Stimulated activated CD8-positive, alpha-beta memory T cell treated with anti-CD3 and anti-CD28 coated beads, Interleukin-2, amount 100 ng/mL, for 48 hours (primary cell): ENCODE results near the gene SYNJ1.
A peak's percentile ranks its signal among the peaks of the same experiment; 100 is the strongest.
"Not testable (repeated sequence)": the region's sequence is repeated elsewhere in the genome, so short reads cannot be mapped to it uniquely, and the experiment has no call there.

Source experiments
- DNase-seq, 2 donors: peaks; one replicate each; pipeline ENCODE4 v3.0.0-alpha.2; 2020; ENCODE audit warnings: low read depth in 2 of 2

Gene SYNJ1

DNA sequence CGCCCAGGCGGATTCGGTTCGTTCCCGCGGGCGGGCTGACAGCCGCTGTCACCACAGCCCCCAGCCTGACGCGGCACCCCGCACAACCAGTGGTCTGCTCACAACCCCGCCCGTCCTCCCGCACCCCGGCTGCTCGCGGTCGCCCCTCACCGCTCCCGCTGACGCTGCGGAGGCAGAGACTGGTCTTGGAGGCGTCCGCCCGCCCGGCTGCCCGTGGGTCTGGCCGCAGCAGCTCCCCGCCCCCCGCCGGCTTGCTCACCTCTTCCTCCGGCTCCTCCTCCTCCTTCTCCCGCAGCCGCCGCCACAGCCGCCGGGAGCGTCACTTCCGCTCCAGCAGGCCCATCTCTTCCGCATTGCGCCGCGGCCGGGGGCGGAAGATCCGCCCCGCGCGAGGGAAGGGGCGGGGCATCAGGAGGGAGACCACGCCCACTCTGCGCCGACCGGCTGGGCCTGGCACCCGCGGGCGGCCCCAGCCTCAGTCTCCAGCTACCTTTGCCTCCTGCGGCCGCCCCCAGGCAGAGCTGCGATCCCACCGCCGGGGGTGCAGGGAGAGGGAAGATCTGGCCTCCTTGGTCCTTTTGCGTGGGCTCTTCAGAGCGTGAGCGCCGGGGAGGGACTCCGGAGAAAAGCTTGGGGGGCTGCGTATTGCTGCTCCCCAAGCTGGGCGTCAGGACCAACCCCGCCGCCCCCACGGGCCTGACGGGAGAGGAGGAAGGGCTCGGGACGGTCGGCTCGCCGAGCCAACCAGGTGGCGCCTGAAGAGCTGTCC, at the start of gene SYNJ1:
SYNJ1 (minus strand) TSS at position 327 of the 769 bp plus-strand sequence. CDS start 1,118 bp downstream, outside the sequence.
- DNase-seq, result peak; percentile 91

GRCh38 chr21:32777269-32777668, 49.5 kb upstream of the SYNJ1 start:
- DNase-seq, result no peak

- no peak for DNase-seq
Observed at GRCh38 chr21:32776743-32777142, 48.9 kb upstream of the SYNJ1 start.

DNA sequence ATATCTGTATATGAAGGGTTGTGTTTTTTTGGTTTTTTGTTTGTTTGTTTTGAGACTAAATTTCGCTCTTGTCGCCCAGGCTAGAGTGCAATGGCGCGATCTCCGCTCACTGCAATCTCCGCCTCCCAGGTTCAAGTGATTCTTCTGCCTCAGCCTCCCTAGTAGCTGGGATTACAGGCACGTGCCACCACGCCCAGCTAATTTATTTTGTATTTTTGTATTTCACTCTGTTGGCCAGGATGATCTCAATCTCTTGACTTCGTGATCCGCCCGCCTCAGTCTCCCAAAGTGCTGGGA, 45.2 kb upstream of the SYNJ1 start:
- not testable (repeated sequence) for DNase-seq

DNA sequence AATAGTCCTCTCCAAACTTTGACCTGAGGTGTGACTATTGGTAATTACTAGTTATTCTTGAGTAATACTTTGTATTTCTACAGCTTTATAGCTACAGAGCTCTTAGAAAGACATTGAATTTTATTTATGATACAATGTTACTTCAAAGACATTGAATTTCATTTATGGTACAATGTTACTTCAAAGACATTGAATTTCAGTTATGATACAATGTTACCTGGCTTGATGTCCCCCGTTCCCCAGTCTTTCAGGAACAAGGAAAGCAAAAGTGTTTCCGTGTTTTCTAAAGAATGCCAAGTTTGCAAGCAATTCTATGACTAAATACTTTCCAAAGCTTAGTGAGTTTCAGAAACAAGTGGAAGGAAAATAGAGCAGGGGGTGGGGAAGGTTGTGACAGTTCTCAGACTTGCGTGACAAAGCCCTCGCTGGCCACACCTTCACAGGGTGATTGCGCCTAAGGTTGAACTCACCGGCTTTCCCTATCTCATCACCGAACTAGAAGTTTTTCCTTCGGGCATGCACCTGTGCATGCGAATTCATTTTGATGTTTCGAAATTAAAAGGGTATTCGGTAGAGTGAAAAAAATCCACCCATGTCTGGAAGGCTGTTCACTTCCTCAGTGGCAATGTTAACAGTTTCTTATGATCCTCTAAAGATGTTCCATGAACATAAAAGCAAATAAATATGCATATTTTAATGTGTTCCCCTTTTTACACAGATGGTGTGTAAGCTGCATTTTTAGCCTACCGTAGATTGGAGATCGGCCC, 44.7 kb upstream of the SYNJ1 start:
- peak; percentile 49 to 51 for DNase-seq

DNA sequence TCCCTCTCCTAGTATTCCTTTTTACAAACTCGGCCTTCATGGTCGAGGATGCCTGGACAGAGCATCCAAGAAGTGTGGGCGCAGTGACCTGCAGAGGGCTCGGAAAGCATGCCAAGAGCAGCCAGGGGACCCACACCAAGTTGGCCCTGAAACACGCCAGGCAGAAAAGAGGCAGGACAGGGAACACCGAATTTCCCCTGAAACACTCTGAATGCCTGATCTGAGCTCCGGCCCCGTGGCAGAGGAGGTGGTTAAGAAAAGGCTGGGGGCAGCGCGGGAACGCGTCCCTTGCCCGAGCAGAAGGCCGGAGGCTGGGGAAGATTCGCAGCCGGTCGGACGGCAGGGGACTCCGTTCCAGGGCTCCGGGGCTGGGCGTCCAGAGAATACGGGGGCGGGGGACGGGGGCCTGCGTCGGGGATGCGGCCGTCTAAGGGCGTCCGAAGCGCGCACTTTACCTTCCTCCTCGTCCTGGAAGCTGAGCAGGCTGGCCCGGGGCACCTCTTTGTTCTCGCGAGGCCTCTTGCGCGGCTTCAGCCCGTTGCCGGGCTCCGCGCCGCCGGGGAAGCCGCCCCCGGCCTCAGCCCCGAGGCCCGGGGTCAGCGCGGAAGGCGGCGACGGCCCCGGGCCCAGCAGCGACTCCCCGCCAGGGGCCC, 43.2 kb upstream of the SYNJ1 start:
- DNase-seq, result peak; percentile 26 to 34

DNA sequence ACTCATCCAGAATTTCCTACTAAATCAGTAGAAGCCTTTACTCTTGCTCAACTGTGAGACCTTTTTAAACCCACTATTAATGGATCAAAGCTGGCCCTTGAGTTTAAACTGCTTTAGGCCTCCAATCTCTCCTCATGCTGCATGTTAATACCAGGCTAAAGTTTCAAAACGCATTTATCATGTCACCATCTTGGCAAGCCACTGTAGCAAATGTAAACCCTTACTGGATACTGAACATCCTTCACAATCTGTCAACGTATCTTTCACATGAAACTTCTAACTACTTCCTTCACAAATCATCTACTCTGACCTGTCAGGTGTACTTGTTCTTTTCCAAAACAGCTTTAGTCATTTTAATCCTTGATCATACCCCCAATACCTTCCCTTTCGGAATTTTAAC, 40.7 kb upstream of the SYNJ1 start:
- DNase-seq, result no peak

DNA sequence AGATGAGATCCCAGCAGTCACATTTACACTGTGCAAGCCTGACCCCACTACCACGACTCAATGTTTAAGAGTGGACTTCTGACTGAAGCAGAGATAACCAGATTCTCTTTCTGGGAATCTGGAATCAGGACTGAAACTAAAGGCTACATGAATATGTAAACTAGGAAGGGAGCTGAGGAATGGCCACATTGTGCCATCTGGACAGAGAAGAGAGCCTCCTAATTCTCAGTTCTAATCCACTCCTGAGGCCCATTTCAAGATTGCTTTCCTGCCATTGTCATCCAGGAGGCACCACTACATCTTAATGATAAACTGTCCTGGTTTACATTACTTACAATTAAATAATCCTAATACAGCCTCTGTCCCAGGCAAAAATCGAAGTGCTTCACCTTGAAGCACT, 37.2 kb upstream of the SYNJ1 start:
- DNase-seq, result no peak

DNA sequence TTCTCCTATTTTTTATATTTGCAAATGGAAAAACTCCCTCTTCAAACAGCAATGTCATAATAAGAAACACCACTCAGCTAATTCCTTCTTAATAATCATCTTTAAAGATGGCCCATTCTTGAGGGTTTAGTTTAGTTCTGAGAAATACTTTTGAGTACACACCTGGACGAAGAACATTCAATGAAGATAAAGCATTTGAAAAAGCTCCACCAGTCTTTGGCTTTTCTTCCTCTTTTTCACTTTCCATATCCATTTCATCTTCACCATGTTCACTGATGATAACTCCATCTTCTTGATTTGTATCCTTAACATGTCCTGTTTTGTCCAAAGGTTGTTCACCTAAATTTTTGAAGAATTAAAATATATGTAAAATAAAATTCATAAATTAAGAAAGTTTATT, 36.4 kb upstream of the SYNJ1 start:
- no peak for DNase-seq

DNA sequence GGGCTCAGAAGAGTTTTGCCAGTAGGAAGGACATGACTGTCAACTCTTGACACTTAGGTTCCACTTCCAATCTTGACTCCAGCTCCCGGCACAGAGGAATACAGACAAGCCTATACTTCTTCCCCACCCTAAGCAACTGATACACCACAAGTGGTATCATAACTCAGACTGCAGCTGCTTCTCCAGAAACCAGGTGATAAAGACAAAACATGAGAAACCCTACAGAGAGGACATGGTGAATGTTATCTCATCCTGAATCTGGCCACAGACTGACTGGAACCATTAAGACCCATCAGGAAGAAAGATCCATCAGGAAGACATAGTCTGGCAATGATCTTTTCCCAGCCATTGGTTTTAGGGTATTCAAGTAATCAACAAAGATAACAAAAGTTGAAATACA, 30.0 kb upstream of the SYNJ1 start:
- no peak for DNase-seq

DNA sequence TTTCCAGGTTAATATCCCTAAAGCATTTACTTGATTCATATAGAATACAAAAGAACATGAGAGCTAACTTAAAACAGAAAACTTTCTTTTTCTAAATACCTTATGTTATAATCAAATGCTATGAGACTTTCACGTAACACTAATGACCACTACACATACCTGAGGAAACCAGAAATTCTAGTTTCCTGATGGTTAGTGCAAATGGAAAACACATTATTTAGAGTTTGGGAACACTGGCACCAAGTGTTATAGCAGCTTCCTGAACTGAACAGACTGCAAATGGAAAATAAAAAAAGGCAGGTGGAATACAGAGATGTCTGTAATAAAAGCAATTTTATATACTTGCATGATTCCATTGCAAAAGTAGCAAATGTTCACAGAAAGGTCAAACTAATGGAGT, 28.3 kb upstream of the SYNJ1 start:
- no peak for DNase-seq

GRCh38 chr21:32753818-32754585, 26.2 kb upstream of the SYNJ1 start:
- DNase-seq, result no peak

- DNase-seq, result no peak
Observed at GRCh38 chr21:32750405-32750804, 22.6 kb upstream of the SYNJ1 start.

DNA sequence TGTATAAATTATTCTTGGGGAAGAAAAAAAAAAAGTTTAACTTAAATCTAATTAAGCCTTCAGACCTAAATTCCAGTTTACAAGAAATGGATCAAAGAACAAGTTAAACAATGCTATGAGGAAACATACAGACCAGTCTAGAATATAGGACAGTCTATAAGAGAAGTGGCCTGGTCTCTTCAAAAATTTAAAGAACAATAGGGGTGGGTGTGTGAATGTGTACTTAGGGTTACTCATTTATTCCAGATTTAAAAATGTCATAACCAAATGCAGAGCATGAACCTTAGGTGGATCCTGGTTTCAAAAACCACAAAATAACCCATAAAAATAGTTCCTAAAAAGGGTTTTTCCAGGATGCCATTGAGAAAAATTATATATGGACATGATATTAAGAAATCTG, 21.8 kb upstream of the SYNJ1 start:
- DNase-seq, result no peak

DNA sequence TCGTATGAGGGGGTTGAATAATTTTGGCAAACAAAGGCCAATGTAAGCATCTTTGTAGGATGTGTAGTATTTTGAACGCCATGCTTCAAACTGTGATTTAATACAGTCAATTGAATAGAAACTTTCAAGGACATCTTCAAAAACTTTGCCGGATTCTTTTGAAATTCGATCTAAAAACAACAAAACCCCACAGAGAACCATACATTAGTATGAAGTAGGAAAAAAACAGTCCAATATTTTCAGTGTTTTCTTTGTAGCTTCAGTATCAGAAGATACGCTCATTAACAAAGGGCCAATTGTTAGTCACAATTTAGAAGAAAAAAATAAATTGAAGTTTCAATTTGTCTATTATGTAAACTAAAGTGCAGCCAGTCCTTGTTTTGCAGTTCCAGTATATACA, 20.7 kb upstream of the SYNJ1 start:
- DNase-seq, result no peak

- DNase-seq, result no peak
Observed at GRCh38 chr21:32747396-32747795, 19.6 kb upstream of the SYNJ1 start.

- not testable (repeated sequence) for DNase-seq
Observed at GRCh38 chr21:32746711-32747110, 18.9 kb upstream of the SYNJ1 start.

DNA sequence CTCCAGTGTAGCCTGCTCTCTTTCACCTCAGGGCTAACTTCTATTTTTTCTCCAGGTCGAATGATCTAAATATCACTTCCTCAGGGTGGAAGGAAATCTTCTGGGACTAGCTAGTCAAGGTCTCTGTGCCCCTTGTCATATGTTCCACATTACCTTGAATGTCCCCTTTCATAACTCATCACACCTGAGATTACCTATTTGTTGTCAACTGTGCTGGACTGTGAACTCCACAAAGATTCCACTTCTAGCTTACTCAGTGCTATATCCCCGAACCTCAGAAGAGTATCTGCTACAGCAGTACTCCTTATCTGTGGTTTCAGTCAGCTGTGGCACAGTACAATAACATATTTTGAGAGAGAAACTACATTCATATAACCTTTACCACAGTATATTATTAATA, 14.6 kb upstream of the SYNJ1 start:
- no peak for DNase-seq

- no peak for DNase-seq
Observed at GRCh38 chr21:32741336-32741735, 13.5 kb upstream of the SYNJ1 start.

- DNase-seq, result no peak
Observed at GRCh38 chr21:32739946-32740345, 12.1 kb upstream of the SYNJ1 start.

DNA sequence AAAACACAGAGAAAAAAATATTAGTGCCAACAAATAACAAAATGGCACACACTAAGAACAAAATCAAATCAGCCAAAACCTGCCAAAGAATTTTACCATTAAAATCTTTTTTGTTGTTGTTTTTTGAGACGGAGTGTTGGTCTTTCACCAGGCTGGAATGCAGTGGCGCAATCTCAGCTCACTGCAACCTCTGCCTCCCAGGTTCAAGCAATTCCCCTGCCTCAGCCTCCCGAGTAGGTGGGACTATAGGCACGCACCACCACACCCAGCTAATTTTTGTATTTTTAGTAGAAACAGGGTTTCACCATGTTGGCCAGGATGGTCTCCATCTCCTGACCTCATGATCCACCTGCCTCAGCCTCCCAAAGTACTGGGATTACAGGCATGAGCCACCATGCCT, 8.3 kb upstream of the SYNJ1 start:
- not testable (repeated sequence) for DNase-seq

DNA sequence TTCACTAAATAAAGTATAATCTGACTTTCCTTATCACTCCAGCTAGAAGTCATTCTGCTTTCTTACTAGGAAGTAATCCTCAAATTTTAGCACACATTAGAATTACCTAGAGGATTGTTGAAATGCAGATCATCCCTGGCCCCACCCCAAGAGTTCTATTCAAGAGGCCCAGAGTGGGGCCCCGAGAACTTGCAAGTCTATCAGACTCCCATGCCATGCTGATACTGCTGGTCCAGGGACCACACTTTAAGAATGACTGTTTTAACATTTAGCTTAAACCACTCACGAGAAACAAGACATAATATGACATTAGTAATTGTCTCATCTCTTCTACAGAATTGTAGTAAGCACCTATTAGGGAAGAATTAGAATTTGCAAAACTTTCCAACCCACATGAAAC, 7.7 kb upstream of the SYNJ1 start:
- peak in 1 of 2 donors; percentile 27 for DNase-seq
